ENCODE data around the gene EXO1. TPM values are rescaled to one million over a fixed set of nuclear protein-coding genes. Genes with fewer than 3 reads are reported as not detected.
"Not testable (repeated sequence)": the region's sequence is repeated elsewhere in the genome, so short reads cannot be mapped to it uniquely, and the experiment has no call there.

Gene EXO1
- total RNA-seq, 1 experiment from 2014 or later: 36.5 TPM

GRCh38 chr1:241802863-241803262 is 45.1 kb upstream of the EXO1 start (continued):
- TF ChIP-seq ZNF121 (CRISPR knock-in tag; IDR thresholded peaks at IDR 0.05) (no peak), TP53 (CRISPR knock-in tag; IDR thresholded peaks at IDR 0.05) (no peak), USF1 (CRISPR knock-in tag; IDR thresholded peaks at IDR 0.05) (no peak)

GRCh38 chr1:241804706-241805105 is 43.3 kb upstream of the EXO1 start:
- H3K27ac Mint-ChIP-seq; DNase-seq (ENCODE audit: low spot score); H3K4me3 Mint-ChIP-seq; H3K27me3 Mint-ChIP-seq (ENCODE audit: low read depth); H3K9me3 Mint-ChIP-seq; POLR2A ChIA-PET; H3K4me1 Mint-ChIP-seq; CTCF ChIA-PET; ATAC-seq; H3K36me3 Mint-ChIP-seq: not testable (repeated sequence)

GRCh38 chr1:241808265-241808664 is 39.7 kb upstream of the EXO1 start:
- ATAC-seq: no peak
- Mint-ChIP-seq H3K4me1 (no peaks in the 10 kb centered on the region), H3K27me3 (ENCODE audit: low read depth) (no peaks in the 10 kb centered on the region), H3K27ac (no peak overlapping the region), H3K36me3 (no peaks in the 10 kb centered on the region), H3K9me3 (no peaks in the 10 kb centered on the region), H3K4me3 (no peak overlapping the region)
- no peak for DNase-seq (ENCODE audit: low spot score)
- ChIA-PET POLR2A (interaction anchor here (0.6 kb wide), 1 partner anchor 1402 kb away, joined by 4 read pairs; no protein-coding TSS in a partner anchor), CTCF (no interaction called here)
- TF ChIP-seq EMX1 (CRISPR knock-in tag; IDR thresholded peaks at IDR 0.05) (no peak), ERG (CRISPR knock-in tag; IDR thresholded peaks at IDR 0.05) (no peak), ZNF121 (CRISPR knock-in tag; IDR thresholded peaks at IDR 0.05) (no peak), HMGXB4 (CRISPR knock-in tag; IDR thresholded peaks at IDR 0.05) (no peak), ARID4B (CRISPR knock-in tag; IDR thresholded peaks at IDR 0.05; ENCODE audit: borderline replicate concordance) (no peak), ZBTB43 (CRISPR knock-in tag; IDR thresholded peaks at IDR 0.05) (no peak)

- Mint-ChIP-seq H3K4me3 (no peak overlapping the region), H3K27me3 (ENCODE audit: low read depth) (no peaks in the 10 kb centered on the region), H3K4me1 (no peaks in the 10 kb centered on the region), H3K9me3 (no peaks in the 10 kb centered on the region), H3K36me3 (no peaks in the 10 kb centered on the region), H3K27ac (no peak overlapping the region)
- POLR2A ChIA-PET: no interaction called here
- DNase-seq (ENCODE audit: low spot score): no peak
- CTCF ChIA-PET: interaction anchor here (0.9 kb wide), 1 partner anchor 200 kb away, joined by 3 read pairs; no protein-coding TSS in a partner anchor
- no peak for ATAC-seq
- TF ChIP-seq CREB1 (CRISPR knock-in tag; IDR thresholded peaks at IDR 0.05): no peak
- TF ChIP-seq ZMAT4 (CRISPR knock-in tag; IDR thresholded peaks at IDR 0.05): no peak
- no peak for TF ChIP-seq TCF7 (CRISPR knock-in tag; IDR thresholded peaks at IDR 0.05; ENCODE audit: low read depth)
- TF ChIP-seq CTCF (IDR thresholded peaks at IDR 0.05): no peak
- TF ChIP-seq NR3C1 (CRISPR knock-in tag; conservative IDR thresholded peaks at IDR 0.05; ENCODE audit: low read depth): no peak
- TF ChIP-seq NFE2L1 (CRISPR knock-in tag; IDR thresholded peaks at IDR 0.05): no peak
- no peak for TF ChIP-seq ZBTB43 (CRISPR knock-in tag; IDR thresholded peaks at IDR 0.05)
- TF ChIP-seq ERG (CRISPR knock-in tag; IDR thresholded peaks at IDR 0.05): no peak
Observed at GRCh38 chr1:241810769-241811405, 37.1 kb upstream of the EXO1 start.
